Endometrium (tissue), 2 donors: Measurements from ENCODE around the gene CMTM5.

Experiments
- FAIRE-seq: peaks from 2 replicates; lab custom pipeline; 2012; peaks lifted over from hg19 to GRCh38; lab: Jason Lieb, UNC
- donor health status: control.
- donor health status: control.

The CMTM5 gene

GRCh38 chr14:23358042-23358441 is 18.8 kb upstream of the CMTM5 start:
- FAIRE-seq: no peak

GRCh38 chr14:23358553-23359166 is 18.2 kb upstream of the CMTM5 start:
- no peak for FAIRE-seq

GRCh38 chr14:23359167-23359626 is 17.6 kb upstream of the CMTM5 start:
- FAIRE-seq: no peak

GRCh38 chr14:23359722-23360447 is 17.0 kb upstream of the CMTM5 start:
- no peak for FAIRE-seq

- no peak for FAIRE-seq
These were observed 16.4 kb upstream of the CMTM5 start for GRCh38 chr14:23360496-23360895.

GRCh38 chr14:23361320-23361719 is 15.5 kb upstream of the CMTM5 start:
- no peak for FAIRE-seq

- FAIRE-seq: no peak
These were observed 15.1 kb upstream of the CMTM5 start for GRCh38 chr14:23361763-23362162.

GRCh38 chr14:23362200-23362599 is 14.6 kb upstream of the CMTM5 start:
- no peak for FAIRE-seq

GRCh38 chr14:23364164-23365035 is 12.4 kb upstream of the CMTM5 start:
- FAIRE-seq: no peak

GRCh38 chr14:23365036-23365731 is 11.7 kb upstream of the CMTM5 start, which contains the start of gene EFS:
Gene EFS (minus strand): TSS chr14:23365172. CDS start chr14:23365025, 147 bp downstream.
- no peak for FAIRE-seq

- FAIRE-seq: no peak
These were observed 11.0 kb upstream of the CMTM5 start for GRCh38 chr14:23365732-23366425.

GRCh38 chr14:23366426-23366921 is 10.4 kb upstream of the CMTM5 start:
- no peak for FAIRE-seq

GRCh38 chr14:23370221-23370620 is 6.6 kb upstream of the CMTM5 start:
- no peak for FAIRE-seq

GRCh38 chr14:23371865-23372264 is 5.0 kb upstream of the CMTM5 start:
- FAIRE-seq: no peak

- no peak for FAIRE-seq
These were observed 4.3 kb upstream of the CMTM5 start, which contains the start of gene IL25 for GRCh38 chr14:23372509-23372908. Gene IL25 (plus strand): TSS chr14:23372809.

GRCh38 chr14:23373041-23373440 is 3.8 kb upstream of the CMTM5 start:
- no peak for FAIRE-seq

- FAIRE-seq: no peak
These were observed 1.2 kb upstream of the CMTM5 start for GRCh38 chr14:23375527-23376251.

- no peak for FAIRE-seq
These were observed 328 bp downstream of the CMTM5 start for GRCh38 chr14:23377198-23377550.

- no peak for FAIRE-seq
These were observed 1.0 kb downstream of the CMTM5 start for GRCh38 chr14:23377573-23378563.
